DND-41 (cell line): ENCODE data around the gene COA1.

Experiments used
- ATAC-seq: fragments of 200-7000 bp; cut with Tn5 transposase; 3 replicates; pipeline ENCODE4 v1.9.1; 2021; ENCODE audit warnings: low read depth; ENCODE audit not compliant: insufficient read depth
- DNase-seq: peaks from one replicate; pipeline ENCODE4 v3.0.0-alpha.2; 2020
- H2AFZ ChIP-seq: 2 replicates; pipeline ENCODE4 v1.6.0; 2012; ENCODE audit warnings: low read depth, low read length
- H3K27ac ChIP-seq: 2 replicates; pipeline ENCODE4 v1.5.1; 2012; ENCODE audit warnings: low read length, inconsistent platforms
- H3K27me3 ChIP-seq: fragments of 200-600 bp; sonication (generic); 2 replicates; pipeline ENCODE4 v1.6.0; 2012; ENCODE audit warnings: low read length, mild to moderate bottlenecking, inconsistent platforms; ENCODE audit not compliant: insufficient read depth, poor library complexity
- H3K36me3 ChIP-seq: 2 replicates; pipeline ENCODE4 v1.5.1; 2012; ENCODE audit warnings: low read length, inconsistent platforms; ENCODE audit not compliant: insufficient read depth
- H3K4me1 ChIP-seq: 2 replicates; pipeline ENCODE4 v1.5.1; 2012; ENCODE audit warnings: mild to moderate bottlenecking, low read length; ENCODE audit not compliant: insufficient read depth
- H3K4me2 ChIP-seq: 2 replicates; pipeline ENCODE4 v1.6.0; 2012; ENCODE audit warnings: mild to moderate bottlenecking, moderate library complexity, low read length, inconsistent platforms; ENCODE audit not compliant: insufficient read depth
- H3K4me3 ChIP-seq, 2 experiments: fragments of 200-600 bp in 1 of 2; shearing (Covaris generic) in 1 of 2; 2 replicates each; pipeline ENCODE4 v1.5.1; 2012 to 2016; ENCODE audit warnings: inconsistent platforms in 2 of 2, low read length in 2 of 2, mild to moderate bottlenecking in 2 of 2, low read depth in 1 of 2, moderate library complexity in 1 of 2
- H3K79me2 ChIP-seq: 2 replicates; pipeline ENCODE4 v1.6.0; 2012; ENCODE audit warnings: low read length, inconsistent platforms; ENCODE audit not compliant: insufficient read depth
- H3K9ac ChIP-seq: 2 replicates; pipeline ENCODE4 v1.6.0; 2012; ENCODE audit warnings: low read depth, mild to moderate bottlenecking, inconsistent platforms, low read length, moderate library complexity
- H3K9me3 ChIP-seq: 2 replicates; pipeline ENCODE4 v1.5.1; 2012; ENCODE audit warnings: low read length, moderate library complexity, mild to moderate bottlenecking, inconsistent platforms; ENCODE audit not compliant: insufficient read depth, severe bottlenecking
- H4K20me1 ChIP-seq: 2 replicates; pipeline ENCODE4 v1.6.0; 2012; ENCODE audit warnings: low read length; ENCODE audit not compliant: insufficient read depth
- EZH2 ChIP-seq: IDR thresholded peaks from 3 replicates; pipeline ENCODE4 v1.6.1; 2012; ENCODE audit warnings: borderline replicate concordance, low read depth, mild to moderate bottlenecking, moderate library complexity, low read length, inconsistent platforms; ENCODE audit not compliant: severe bottlenecking
- TF ChIP-seq, protein P1 (sequence below): IDR thresholded peaks from 2 replicates; pipeline ENCODE4 v1.5.1; 2012; ENCODE audit warnings: borderline replicate concordance, low read length, moderate library complexity, mild to moderate bottlenecking; ENCODE audit not compliant: poor library complexity, severe bottlenecking; ENCODE audit errors: extremely low read depth

The COA1 gene

GRCh38 chr7:43647339-43647672, 82.0 kb downstream of the COA1 start:
- no peak overlapping the region for H2AFZ ChIP-seq
- no peaks in the 10 kb centered on the region for H3K9me3 ChIP-seq
- H3K4me3 ChIP-seq, result peak overlapping the region in 1 of 2 experiments; percentile 13; a peak in 1 of 4 replicates
- H3K27me3 ChIP-seq, result no peaks in the 10 kb centered on the region
- peak overlapping the region; percentile 56; the same call in 1 of the 2 replicates for H3K4me2 ChIP-seq
- TF ChIP-seq, protein P1, sequence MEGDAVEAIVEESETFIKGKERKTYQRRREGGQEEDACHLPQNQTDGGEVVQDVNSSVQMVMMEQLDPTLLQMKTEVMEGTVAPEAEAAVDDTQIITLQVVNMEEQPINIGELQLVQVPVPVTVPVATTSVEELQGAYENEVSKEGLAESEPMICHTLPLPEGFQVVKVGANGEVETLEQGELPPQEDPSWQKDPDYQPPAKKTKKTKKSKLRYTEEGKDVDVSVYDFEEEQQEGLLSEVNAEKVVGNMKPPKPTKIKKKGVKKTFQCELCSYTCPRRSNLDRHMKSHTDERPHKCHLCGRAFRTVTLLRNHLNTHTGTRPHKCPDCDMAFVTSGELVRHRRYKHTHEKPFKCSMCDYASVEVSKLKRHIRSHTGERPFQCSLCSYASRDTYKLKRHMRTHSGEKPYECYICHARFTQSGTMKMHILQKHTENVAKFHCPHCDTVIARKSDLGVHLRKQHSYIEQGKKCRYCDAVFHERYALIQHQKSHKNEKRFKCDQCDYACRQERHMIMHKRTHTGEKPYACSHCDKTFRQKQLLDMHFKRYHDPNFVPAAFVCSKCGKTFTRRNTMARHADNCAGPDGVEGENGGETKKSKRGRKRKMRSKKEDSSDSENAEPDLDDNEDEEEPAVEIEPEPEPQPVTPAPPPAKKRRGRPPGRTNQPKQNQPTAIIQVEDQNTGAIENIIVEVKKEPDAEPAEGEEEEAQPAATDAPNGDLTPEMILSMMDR, result no peak
- TF ChIP-seq EZH2, result no peak
- H3K9ac ChIP-seq, result peak overlapping the region; percentile 25; the same call in 1 of the 2 replicates
- peaks cover 61% of the 10 kb centered on the region for H3K36me3 ChIP-seq
- H3K27ac ChIP-seq, result peak overlapping the region; percentile 67
- peaks cover 79% of the 10 kb centered on the region for H4K20me1 ChIP-seq
- H3K4me1 ChIP-seq, result peaks cover 60% of the 10 kb centered on the region
- H3K79me2 ChIP-seq, result peaks cover 51% of the 10 kb centered on the region
- no peak for ATAC-seq
- no peak for DNase-seq

GRCh38 chr7:43646603-43647338, 82.6 kb downstream of the COA1 start:
- peak overlapping the region; percentile 67; the same call in 1 of the 2 replicates for H3K27ac ChIP-seq
- H2AFZ ChIP-seq, result no peak overlapping the region
- H3K9me3 ChIP-seq, result no peaks in the 10 kb centered on the region
- H3K9ac ChIP-seq, result no peak overlapping the region
- peaks cover 65% of the 10 kb centered on the region for H3K36me3 ChIP-seq
- no peaks in the 10 kb centered on the region for H3K27me3 ChIP-seq
- no peak overlapping the region for H3K4me3 ChIP-seq
- peaks cover 73% of the 10 kb centered on the region for H4K20me1 ChIP-seq
- 0 out of 2 replicates have a peak overlapping the region, but pooled peaks have one; percentile 56 for H3K4me2 ChIP-seq
- H3K4me1 ChIP-seq, result peaks cover 56% of the 10 kb centered on the region
- ATAC-seq (no peak), DNase-seq (no peak)
- H3K79me2 ChIP-seq, result peaks cover 46% of the 10 kb centered on the region
- TF ChIP-seq, protein P1, result no peak
- TF ChIP-seq EZH2, result no peak

- Histone ChIP-seq H3K4me1 (peaks cover 46% of the 10 kb centered on the region), H3K4me3 (no peak overlapping the region), H3K79me2 (peaks cover 42% of the 10 kb centered on the region), H3K36me3 (peaks cover 68% of the 10 kb centered on the region), H2AFZ (no peak overlapping the region), H4K20me1 (peaks cover 66% of the 10 kb centered on the region), H3K27ac (no peak overlapping the region), H3K27me3 (no peaks in the 10 kb centered on the region), H3K9me3 (no peaks in the 10 kb centered on the region), H3K4me2 (no peak overlapping the region), H3K9ac (no peak overlapping the region)
- TF ChIP-seq, protein P1, result no peak
- TF ChIP-seq EZH2, result no peak
- ATAC-seq (no peak), DNase-seq (no peak)
Measured at GRCh38 chr7:43645699-43646226, 83.6 kb downstream of the COA1 start.
